Calu3 (cell line): ENCODE measurements around the gene USP24. TPM values are rescaled to one million over a fixed set of nuclear protein-coding genes. Genes with fewer than 3 reads are reported as not detected.

Experiments used
- BruUV-seq: library from RNA; stranded (reverse); fragments of 400-500 nt; replicated peaks from 2 replicates; lab custom pipeline; 2021; lab: Mats Ljungman, UMichigan
- CTCF ChIA-PET: fragments of 300-600 bp; sonication (Branson Sonifier 250); formaldehyde crosslinking; loops from one replicate; lab custom pipeline; 2022; ENCODE audit warnings: antibody characterized with exemption; lab: Charles Lee
- DNase-seq: peaks from one replicate; pipeline ENCODE4 v3.0.0; 2022
- H3K27ac Mint-ChIP-seq: one replicate; pipeline ENCODE4 v1.8.0; 2022; ENCODE audit warnings: mixed read lengths; ENCODE audit not compliant: unreplicated experiment
- H3K27me3 Mint-ChIP-seq: one replicate; pipeline ENCODE4 v1.8.0; 2022; ENCODE audit warnings: mixed read lengths; ENCODE audit not compliant: unreplicated experiment
- H3K36me3 Mint-ChIP-seq: one replicate; pipeline ENCODE4 v1.8.0; 2022; ENCODE audit warnings: mild to moderate bottlenecking, moderate library complexity, mixed read lengths; ENCODE audit not compliant: insufficient read depth, unreplicated experiment
- H3K4me1 Mint-ChIP-seq: one replicate; pipeline ENCODE4 v1.8.0; 2022; ENCODE audit warnings: mild to moderate bottlenecking, low read depth, mixed read lengths; ENCODE audit not compliant: unreplicated experiment
- H3K4me3 Mint-ChIP-seq: one replicate; pipeline ENCODE4 v1.8.0; 2022; ENCODE audit warnings: mild to moderate bottlenecking, low read depth, moderate library complexity, mixed read lengths; ENCODE audit not compliant: unreplicated experiment
- H3K9me3 Mint-ChIP-seq: one replicate; pipeline ENCODE4 v1.8.0; 2022; ENCODE audit warnings: low read depth, mixed read lengths; ENCODE audit not compliant: unreplicated experiment
- intact Hi-C: fragments of 100-400 bp; cut with micrococcal nuclease; formaldehyde crosslinking; loops from one replicate; pipeline ENCODE4 v1.10.0; 2022; ENCODE audit not compliant: unreplicated experiment
- total RNA-seq: library from RNA; stranded (reverse); gene quantifications from 2 replicates; pipeline ENCODE4 v1.2.3, GENCODE V29; 2022
- TF ChIP-seq, protein P1 (sequence below): fragments of 200-600 bp; IDR thresholded peaks from one replicate; pipeline ENCODE4 v1.8.0; 2022; ENCODE audit warnings: antibody characterized with exemption; ENCODE audit not compliant: unreplicated experiment

USP24 gene
- total RNA-seq, 1 experiment from 2014 or later, result 45.3 TPM

DNA sequence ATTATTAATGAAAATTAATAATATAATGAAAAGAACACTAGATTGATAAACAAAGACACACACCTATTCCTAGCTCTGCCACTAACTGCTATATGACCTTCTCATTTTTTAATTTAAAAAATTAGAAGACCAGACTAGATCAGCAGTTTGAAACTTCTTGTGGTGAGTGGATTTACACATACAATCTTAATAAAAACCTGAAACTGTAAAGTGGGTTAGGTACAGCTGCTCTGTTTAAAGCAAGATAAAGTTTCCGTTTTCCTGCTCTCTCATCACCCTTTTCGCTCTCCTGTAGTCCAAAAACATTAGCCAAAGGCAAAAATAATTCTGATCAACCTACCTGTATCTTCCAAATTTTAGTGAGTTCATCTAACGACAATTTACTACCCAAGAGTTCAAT lies 58.6 kb downstream of the USP24 start:
- no TSS peak for BruUV-seq
- H3K9me3 Mint-ChIP-seq, result no peaks in the 10 kb centered on the region
- intact Hi-C loops, result no loop called here
- no peak for DNase-seq
- H3K36me3 Mint-ChIP-seq, result peaks cover 30% of the 10 kb centered on the region
- TF ChIP-seq, protein P1, sequence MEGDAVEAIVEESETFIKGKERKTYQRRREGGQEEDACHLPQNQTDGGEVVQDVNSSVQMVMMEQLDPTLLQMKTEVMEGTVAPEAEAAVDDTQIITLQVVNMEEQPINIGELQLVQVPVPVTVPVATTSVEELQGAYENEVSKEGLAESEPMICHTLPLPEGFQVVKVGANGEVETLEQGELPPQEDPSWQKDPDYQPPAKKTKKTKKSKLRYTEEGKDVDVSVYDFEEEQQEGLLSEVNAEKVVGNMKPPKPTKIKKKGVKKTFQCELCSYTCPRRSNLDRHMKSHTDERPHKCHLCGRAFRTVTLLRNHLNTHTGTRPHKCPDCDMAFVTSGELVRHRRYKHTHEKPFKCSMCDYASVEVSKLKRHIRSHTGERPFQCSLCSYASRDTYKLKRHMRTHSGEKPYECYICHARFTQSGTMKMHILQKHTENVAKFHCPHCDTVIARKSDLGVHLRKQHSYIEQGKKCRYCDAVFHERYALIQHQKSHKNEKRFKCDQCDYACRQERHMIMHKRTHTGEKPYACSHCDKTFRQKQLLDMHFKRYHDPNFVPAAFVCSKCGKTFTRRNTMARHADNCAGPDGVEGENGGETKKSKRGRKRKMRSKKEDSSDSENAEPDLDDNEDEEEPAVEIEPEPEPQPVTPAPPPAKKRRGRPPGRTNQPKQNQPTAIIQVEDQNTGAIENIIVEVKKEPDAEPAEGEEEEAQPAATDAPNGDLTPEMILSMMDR, result no peak
- no peak overlapping the region for H3K27ac Mint-ChIP-seq
- H3K4me1 Mint-ChIP-seq, result no peaks in the 10 kb centered on the region
- H3K4me3 Mint-ChIP-seq, result no peak overlapping the region
- no peaks in the 10 kb centered on the region for H3K27me3 Mint-ChIP-seq
- CTCF ChIA-PET, result no interaction called here

DNA sequence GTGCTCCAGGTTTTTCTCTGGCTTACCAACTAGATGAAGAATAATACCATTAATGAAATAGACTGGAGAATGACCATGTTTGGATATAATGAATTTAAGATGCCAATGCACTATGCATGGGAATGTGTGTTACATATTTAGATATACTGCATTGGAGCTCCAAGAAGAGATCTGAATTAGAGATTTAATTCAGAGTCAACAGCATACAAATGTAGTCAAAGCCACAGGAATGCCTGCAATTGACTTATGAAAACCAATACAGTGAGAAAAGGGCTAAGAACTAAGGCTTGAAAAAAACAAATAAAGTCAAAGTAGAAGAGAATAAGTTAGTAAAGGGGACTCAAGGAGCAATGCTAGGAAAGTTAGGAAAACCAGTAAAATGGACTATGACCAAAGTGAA lies 59.1 kb downstream of the USP24 start:
- Mint-ChIP-seq H3K9me3 (no peaks in the 10 kb centered on the region), H3K4me3 (no peak overlapping the region), H3K36me3 (peaks cover 26% of the 10 kb centered on the region), H3K4me1 (no peaks in the 10 kb centered on the region), H3K27ac (no peak overlapping the region), H3K27me3 (no peaks in the 10 kb centered on the region)
- intact Hi-C loops, result no loop called here
- CTCF ChIA-PET, result no interaction called here
- no peak for DNase-seq
- BruUV-seq, result no TSS peak
- TF ChIP-seq, protein P1, result no peak

DNA sequence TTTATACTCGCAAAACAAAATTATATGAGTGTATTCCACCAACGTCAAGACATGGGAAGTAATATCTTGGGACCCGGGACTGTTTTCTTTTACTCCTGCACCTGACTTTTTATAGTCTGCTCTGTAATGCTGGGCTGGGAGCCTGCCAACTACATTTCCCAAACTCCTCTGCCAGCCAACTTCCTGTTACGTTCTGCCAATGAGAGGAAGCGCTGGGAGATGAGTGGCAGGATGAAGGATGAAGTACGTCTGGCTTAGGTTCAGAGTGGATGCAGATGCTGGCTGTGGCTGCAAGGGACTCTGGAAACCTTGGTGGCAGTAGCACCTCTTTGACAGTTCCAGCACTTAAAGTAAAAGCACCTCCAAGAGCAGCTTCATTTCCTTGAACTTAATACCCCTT lies 59.6 kb downstream of the USP24 start:
- CTCF ChIA-PET, result no interaction called here
- no peak for DNase-seq
- no peaks in the 10 kb centered on the region for H3K4me1 Mint-ChIP-seq
- BruUV-seq, result no TSS peak
- intact Hi-C loops, result no loop called here
- H3K27ac Mint-ChIP-seq, result no peak overlapping the region
- no peaks in the 10 kb centered on the region for H3K9me3 Mint-ChIP-seq
- peaks cover 23% of the 10 kb centered on the region for H3K36me3 Mint-ChIP-seq
- H3K4me3 Mint-ChIP-seq, result no peak overlapping the region
- TF ChIP-seq, protein P1, result no peak
- H3K27me3 Mint-ChIP-seq, result no peaks in the 10 kb centered on the region

DNA sequence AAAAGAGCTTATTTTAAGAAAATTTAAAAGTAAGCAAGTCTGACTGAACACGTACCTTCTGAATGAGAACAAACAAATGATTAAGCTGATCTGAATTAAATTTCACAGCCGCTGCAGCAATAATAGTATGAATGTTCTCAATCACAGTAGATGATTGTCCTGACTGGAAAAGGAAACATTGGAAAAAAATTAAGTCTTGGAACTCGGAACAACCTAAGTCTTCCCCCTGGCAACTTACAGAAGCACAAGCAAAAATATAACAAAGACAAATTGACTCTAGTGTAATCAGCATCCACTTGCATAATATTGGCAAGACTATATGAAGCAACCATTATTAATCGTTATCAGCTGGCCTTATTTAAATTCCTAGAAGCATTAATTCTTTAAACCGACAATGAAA lies 60.5 kb downstream of the USP24 start:
- no peak overlapping the region for H3K27ac Mint-ChIP-seq
- TF ChIP-seq, protein P1, result no peak
- no TSS peak for BruUV-seq
- no peak overlapping the region for H3K4me3 Mint-ChIP-seq
- peaks cover 23% of the 10 kb centered on the region for H3K36me3 Mint-ChIP-seq
- no peak for DNase-seq
- no peaks in the 10 kb centered on the region for H3K9me3 Mint-ChIP-seq
- intact Hi-C loops, result no loop called here
- no peaks in the 10 kb centered on the region for H3K4me1 Mint-ChIP-seq
- H3K27me3 Mint-ChIP-seq, result no peaks in the 10 kb centered on the region
- CTCF ChIA-PET, result no interaction called here
